Astrocyte of the hippocampus (primary cell): ENCODE measurements around the gene SNED1.

Source experiments
- DNase-seq: peaks from one replicate; pipeline ENCODE4 v3.0.0; 2011; ENCODE audit warnings: low read depth, low spot score

SNED1 gene

GRCh38 chr2:240997856-240998705 lies at the start of gene SNED1:
TSS of gene SNED1 (plus strand) at chr2:240998618. CDS start at chr2:240998838, 220 bp downstream.
- peak; percentile 89 for DNase-seq

GRCh38 chr2:240948905-240949790 lies 49.3 kb upstream of the SNED1 start:
- DNase-seq: no peak

DNA sequence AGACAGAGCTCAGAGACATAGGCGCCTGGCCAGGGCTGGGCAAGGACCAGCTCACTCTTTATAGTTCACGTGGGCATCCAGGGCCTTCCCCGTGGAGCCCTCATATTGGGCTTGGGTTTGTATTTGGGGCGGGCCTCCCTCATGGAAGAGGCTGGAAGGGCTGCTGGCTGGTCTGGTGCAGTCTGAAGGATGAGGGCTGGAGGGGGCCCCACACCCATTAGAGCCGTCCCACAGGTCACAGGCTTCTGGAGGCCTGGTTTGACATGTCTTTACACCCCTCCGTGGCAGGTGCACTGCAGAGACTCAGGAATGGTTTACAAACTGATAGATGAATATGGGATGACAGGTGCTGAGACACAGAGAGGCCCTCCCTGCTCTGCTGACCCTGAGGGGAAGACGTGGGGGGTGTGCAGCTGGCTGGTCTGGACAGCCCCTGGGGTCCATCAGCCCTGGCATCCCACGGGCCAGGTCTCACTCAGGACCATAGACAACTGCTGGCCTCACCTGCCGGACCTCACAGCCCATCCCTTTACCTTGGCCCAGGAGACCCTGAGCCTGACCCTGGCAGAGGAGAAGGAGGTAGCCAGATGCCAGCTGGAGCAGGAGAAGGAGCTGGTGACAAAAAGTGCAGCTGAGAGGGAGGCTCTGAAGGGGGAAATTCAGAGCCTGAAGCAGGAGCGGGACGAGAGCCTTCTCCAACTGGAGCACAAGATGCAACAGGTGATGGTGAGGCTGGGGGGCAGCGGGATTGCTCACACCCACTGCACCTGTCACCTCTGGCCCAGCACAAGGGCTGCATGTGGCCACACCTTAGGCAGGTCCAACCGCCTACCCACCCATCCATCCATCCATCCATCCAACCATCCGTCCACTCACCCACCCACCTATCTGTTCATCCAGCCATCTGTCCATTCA lies 48.4 kb upstream of the SNED1 start:
- DNase-seq: no peak

GRCh38 chr2:240951045-240951594 lies 47.3 kb upstream of the SNED1 start:
- DNase-seq: no peak

DNA sequence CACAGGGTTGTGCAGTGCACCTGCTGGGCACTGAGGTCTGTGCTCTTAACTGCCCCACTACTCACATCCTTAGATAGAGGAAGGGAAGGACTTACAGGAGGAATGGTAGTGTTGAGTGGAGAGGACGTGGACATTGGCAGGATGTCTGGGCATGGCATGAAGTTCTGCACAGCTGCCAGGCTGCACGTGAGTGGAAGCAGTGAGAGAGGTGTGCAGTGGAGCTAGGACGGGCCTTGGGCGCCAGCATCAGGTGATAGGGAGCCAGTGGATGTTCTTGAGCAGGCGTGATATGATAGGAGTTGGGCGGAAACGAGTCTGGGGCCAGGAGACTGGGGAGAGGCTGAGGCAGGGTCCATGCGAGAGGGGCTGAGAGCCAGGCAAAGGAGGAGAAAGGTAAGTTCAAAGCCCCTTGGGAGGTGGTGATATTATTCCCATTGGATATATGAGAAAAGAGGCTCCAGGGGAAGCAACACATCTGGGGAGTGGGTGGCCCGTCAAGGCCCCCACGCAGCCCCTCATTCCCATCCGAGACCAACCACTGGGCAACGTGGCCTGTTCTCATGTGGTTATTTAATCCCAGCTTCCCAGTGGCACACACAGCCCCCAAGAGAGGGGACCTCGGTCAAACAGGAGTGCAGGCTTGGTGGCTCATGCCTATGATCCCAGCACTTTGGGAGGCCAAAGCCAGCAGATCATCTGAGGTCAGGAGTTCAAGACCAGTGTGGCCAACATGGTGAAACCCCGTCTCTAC lies 45.7 kb upstream of the SNED1 start:
- DNase-seq: no peak

DNA sequence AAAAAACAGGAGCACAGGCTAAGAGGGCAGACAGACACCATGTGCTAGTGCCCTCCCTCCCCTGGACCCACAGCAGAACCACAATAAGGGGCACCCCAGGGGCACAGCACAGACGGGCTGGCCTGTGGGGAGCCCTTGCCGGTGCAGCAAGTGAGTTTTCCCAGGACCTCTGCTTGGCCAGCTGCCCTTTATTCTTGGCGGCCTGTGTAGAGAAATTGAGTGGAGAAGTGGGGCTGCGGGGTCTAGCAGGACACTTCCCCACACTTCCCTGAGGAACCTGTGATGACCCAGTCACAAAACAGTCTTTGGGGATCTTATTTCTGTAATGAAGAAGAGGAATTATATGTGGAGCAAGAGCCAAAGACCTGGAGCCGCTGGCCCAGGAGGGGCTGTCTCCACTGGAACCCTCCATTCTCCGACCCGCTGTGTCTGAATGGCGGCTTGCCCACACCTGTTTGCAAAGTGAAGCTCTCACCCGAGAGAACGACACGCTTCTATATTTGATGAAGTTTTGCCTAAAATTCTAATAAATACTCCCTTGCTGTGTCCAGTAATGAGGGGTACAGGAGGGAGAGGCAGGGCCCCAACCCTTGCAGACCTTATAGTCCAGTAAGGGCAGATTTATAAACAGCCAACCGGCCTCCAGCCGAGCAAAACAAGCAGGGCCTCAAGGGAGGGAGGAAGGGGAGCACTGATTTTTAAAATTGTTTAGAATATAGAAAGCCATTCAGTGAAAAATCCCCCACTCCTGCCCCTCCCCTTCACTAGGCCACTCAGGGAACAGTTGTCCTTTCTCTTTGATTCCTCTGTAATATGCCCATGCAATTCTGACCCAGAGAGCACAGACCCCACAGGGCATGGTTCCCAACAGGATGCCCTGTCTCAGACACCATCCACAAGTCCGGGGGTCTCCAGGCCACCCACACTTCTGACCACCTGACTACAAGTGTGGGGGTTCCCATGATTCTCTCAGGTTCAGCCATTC lies 44.7 kb upstream of the SNED1 start:
- DNase-seq: no peak

DNA sequence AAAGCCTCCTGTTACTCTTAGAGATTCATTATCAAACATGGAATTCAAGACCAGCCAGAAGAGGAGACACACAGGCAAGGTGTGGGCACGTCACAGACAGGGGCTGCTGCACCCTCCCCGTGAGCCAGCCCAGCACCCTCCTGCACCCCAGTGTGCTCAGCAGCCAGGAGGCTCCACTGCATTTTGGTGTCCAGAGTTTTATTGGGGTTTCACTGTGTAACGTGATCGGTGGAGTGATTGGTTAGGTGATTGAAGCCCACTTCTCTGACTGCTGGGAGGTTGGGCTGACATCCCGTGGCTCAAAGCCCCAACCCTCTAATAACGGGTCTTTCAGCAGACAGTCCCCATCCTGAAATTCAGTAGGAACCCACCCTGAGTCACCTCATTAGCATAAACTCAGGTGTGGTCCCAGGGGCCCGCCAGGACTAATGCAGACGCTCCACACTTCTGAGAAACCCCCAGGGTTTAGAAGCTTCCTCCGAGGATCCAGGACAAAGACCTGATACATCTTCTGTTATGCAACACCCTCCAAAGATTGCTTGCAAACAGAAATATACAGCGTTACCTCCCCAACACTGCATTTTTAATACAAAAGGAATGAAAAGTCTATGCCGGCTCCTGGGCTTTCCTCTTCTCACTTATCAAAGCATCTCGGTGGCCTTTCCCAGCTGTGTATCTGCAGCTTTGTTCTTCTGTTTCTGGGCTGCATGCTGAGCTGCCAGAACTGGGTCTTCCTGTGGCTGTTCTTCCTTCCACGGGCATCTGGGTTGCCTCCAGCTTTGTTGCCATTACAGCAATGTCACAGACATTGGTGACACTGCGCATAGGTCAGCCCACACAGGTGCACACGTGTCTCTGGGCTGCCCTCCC lies 43.7 kb upstream of the SNED1 start:
- no peak for DNase-seq

DNA sequence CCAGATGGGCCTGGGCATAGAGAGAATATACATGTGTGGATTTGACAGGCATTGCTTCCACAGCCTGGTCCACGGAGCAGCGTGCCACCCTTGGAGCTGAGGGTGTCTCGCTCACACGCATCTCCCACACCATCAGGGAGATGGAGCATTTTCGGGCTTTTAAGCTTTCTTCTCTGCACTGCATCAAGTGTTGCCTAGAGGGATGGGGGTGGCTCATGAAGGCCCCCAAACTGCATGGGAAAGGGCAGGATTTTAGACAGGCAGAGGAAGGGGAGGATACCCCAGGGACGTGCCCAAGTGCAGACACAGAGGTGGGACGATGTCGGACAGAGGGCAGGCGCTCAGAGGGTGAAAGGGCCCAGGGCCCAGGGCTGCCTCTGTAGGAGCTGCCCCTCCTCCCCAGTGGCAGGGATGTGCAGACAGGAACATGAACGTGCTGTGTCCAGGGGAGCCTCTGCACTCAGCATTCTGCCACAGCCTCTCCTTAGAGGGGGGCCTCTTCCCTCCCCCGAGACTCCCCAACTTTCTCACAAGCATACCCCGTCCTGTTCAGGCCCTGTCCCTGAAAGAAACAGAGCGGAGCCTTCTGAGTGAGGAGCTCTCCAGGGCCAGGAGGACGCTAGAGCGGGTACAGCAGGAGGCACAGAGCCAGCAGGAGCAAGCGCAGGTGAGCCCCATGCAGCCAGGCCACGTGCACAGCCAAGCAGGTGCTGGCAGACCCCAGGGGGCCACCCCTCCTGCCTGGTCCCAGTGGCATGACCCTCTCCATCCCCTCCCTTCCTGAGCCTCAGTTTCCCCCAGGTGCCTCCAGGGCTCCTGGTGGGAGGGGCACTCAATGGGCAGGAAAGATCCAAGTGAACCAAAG lies 42.9 kb upstream of the SNED1 start:
- DNase-seq: no peak

DNA sequence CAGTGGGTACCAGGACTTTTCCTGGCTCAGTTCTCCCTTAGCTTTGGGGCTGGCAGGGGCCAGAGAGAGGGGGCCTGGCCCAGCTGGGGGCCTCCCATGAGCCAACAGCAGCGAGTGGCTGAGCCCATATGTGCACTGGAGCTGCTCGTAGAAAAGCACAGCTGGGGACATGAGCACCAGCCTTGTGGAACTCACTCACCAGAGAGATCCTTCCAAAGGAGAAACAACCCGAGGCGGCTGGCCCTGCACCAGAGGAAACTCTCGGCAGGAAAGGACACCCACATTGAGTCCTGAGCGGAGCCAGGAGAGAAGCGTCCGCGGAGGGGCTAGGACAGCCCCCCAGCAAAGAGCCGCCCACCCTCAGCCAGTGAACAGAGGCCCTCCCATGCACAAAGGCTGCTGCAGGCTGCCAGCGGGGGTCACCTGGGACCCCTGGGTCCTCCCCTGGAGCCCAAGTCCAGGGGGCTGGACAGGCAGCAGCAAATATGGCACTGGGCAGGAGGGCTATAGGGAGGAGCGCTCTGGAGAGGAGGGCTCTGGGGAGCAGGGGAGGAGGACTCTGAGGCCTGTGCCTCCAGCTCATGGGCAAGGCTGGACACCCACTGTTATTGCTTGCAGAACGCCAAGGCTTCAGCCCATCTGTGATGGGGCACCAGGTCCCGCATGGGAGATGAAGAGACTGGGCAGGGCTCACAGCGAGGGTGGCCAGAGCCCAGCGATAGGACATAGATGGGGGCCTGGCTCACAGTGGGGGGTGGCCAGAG lies 42.1 kb upstream of the SNED1 start:
- no peak for DNase-seq

DNA sequence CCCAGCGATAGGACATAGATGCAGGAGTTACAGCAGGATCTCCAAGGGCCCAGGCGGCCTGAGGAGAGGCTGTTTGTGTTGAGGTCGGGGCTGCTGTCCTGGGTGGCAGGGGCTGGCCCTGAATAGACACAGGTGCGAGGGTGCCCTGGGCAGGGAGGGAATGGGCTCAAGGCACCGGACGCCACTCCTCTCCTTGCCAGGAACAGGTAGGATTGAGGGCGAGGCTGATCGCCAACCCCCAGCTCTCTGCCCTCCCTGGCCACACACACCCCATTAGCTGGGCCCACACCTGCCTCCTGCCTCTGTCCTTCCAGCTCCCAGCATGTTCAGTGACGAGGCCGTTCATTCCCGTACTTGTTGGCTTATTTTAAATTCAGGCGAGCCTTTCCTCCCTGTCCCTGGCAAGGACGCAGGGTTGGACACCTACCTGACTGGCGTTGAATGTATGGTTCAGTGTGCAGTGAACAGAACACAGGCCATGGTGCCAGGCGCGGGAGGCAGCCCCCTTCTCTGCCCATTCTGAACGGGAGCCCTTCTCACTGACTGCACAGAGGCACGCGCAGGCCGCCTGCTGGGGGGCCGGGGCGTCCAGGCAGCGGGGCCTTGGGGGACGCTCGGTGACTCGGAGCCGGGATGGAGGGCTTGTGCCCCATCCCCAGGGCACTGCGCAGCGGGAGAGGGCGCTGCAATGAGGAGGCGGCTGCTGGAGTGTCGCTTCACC lies 41.3 kb upstream of the SNED1 start:
- DNase-seq: no peak

DNA sequence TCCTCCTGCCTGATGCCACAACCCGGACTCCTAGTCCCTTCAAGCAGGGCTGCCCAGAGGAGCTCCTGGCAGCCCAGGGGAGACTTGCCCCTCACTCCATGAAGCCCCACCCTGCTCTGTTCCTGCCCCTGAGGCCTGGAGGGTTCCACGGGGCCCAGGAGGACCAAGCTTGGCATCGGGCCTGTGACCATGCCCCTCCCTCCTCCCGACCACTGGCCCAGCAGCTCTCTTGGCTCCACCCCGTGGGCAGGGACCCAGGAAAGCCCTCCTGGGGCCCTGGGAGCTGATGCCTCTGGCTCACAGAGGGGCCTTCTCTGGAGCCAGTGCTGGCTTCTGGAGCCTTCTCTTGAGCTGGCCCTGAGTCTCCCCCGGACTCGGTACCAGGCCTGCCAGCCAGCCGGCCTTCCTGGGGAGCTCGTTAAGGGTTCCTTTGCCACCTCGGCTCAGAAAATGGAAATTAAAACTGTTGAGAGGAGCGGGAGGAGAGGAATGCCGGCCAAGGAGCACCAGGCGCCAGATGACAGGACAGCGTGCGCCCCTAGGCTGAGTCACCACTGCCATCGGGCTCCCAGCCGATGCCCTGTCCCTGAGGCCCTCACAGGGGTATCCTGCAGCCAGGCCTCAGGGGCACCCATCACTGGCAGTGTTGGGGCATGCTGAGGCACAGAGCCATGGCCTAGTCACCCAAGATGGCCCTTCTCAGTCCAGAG lies 40.6 kb upstream of the SNED1 start:
- DNase-seq: peak; percentile 68

GRCh38 chr2:240958366-240959213 lies 39.8 kb upstream of the SNED1 start:
- DNase-seq: no peak

- DNase-seq: no peak
Observed at GRCh38 chr2:240959214-240959940, 39.0 kb upstream of the SNED1 start.

DNA sequence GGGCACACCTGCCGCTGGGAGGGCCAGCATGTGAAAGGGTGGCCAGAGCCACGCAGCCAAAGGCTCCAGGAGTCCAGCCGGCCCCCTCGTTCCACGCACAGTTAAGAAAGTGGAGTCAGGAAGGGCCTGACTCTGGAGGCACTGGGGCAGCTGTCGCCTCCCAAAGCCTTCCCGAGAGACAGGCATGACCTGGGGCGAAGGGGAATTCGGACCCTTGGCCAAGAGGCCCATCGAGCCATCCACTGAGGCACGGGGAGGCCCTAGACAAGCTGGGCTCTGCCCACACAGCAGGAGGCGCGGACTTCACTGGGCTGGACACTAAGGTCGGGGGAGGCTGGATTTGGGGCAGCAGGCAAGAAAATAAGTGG lies 38.5 kb upstream of the SNED1 start:
- no peak for DNase-seq
